Activated CD8-positive, alpha-beta T cell treated with anti-CD3 and anti-CD28 coated beads, Interleukin-2, amount 10 ng/mL, durations not matched to agents 7 days and 5 days (primary cell): ENCODE data around the gene HSF4. TPM values are rescaled to one million over a fixed set of nuclear protein-coding genes. Genes with fewer than 3 reads are reported as not detected.
"Not testable (repeated sequence)": the region's sequence is repeated elsewhere in the genome, so short reads cannot be mapped to it uniquely, and the experiment has no call there.

Source experiments
- ATAC-seq: fragments of 150-1000 bp; cut with Tn5 transposase; one replicate; pipeline ENCODE4 v1.10.0; 2021; ENCODE audit warnings: moderate library complexity
- CTCF ChIA-PET: fragments of 350-600 bp; sonication (Branson Sonifier 250); formaldehyde crosslinking; loops from one replicate; lab custom pipeline; 2021; ENCODE audit warnings: antibody characterized with exemption; lab: Charles Lee
- POLR2A ChIA-PET: fragments of 350-600 bp; sonication (Branson Sonifier 250); formaldehyde crosslinking; loops from one replicate; lab custom pipeline; 2021; ENCODE audit warnings: antibody characterized with exemption; lab: Charles Lee
- DNase-seq: peaks from one replicate; pipeline ENCODE4 v3.0.0-alpha.2; 2020
- H3K27ac Mint-ChIP-seq: one replicate; pipeline ENCODE4 v1.8.0; 2021; ENCODE audit warnings: mild to moderate bottlenecking, mixed read lengths
- H3K27me3 Mint-ChIP-seq: one replicate; pipeline ENCODE4 v1.8.0; 2021; ENCODE audit warnings: low read depth, mixed read lengths
- H3K36me3 Mint-ChIP-seq: one replicate; pipeline ENCODE4 v1.8.0; 2021; ENCODE audit warnings: low read depth, mixed read lengths
- H3K4me1 Mint-ChIP-seq: one replicate; pipeline ENCODE4 v1.8.0; 2021; ENCODE audit warnings: low read depth, mixed read lengths
- H3K4me3 Mint-ChIP-seq: one replicate; pipeline ENCODE4 v1.8.0; 2021; ENCODE audit warnings: mild to moderate bottlenecking, mixed read lengths
- H3K9me3 Mint-ChIP-seq: one replicate; pipeline ENCODE4 v1.8.0; 2022; ENCODE audit warnings: mixed read lengths; ENCODE audit not compliant: insufficient read depth
- total RNA-seq, 2 experiments: library from RNA; stranded (reverse); gene quantifications; one replicate each; pipeline ENCODE4 v1.2.3, GENCODE V29; 2021

HSF4 gene, protein sequence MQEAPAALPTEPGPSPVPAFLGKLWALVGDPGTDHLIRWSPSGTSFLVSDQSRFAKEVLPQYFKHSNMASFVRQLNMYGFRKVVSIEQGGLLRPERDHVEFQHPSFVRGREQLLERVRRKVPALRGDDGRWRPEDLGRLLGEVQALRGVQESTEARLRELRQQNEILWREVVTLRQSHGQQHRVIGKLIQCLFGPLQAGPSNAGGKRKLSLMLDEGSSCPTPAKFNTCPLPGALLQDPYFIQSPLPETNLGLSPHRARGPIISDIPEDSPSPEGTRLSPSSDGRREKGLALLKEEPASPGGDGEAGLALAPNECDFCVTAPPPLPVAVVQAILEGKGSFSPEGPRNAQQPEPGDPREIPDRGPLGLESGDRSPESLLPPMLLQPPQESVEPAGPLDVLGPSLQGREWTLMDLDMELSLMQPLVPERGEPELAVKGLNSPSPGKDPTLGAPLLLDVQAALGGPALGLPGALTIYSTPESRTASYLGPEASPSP
- 10 to 100 TPM; 31.5 to 34.4 TPM for total RNA-seq

DNA sequence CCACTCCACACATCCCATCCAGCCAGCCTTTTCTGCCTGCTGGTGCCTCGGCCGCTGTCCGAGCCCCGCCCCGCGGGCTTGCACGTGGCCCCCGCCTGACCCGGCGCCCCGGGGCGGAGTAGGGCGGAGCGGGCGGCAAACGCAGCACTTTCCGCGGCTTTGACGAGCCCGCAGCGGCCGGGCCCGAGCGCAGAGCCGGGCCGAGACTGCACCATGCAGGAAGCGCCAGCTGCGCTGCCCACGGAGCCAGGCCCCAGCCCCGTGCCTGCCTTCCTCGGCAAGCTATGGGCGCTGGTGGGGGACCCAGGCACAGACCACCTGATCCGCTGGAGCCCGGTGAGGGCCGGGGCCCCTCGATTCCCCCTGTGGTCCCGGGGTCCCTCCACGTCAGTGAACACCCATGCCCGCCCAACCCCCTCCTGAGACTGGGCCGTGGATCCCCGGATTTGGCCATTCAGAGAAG lies at the start of gene HSF4:
HSF4 (plus strand) TSS at position 147 of the 463 bp plus-strand sequence; CDS start at position 214, 67 bp downstream.
- CTCF ChIA-PET = interaction anchor here (1.4 kb wide), 1 partner anchor 10 kb away, joined by 6 read pairs; no protein-coding TSS in a partner anchor
- no peaks in the 10 kb centered on the region for H3K9me3 Mint-ChIP-seq
- peaks cover 22% of the 10 kb centered on the region for H3K36me3 Mint-ChIP-seq
- POLR2A ChIA-PET = interaction anchor here (0.8 to 1.5 kb wide), 3 partner anchors 9 to 12 kb away, joined by 3 read pairs; no protein-coding TSS in a partner anchor
- H3K4me3 Mint-ChIP-seq = peak within 1 kb of the TSS; percentile 53
- H3K27me3 Mint-ChIP-seq = peaks cover 43% of the 10 kb centered on the region
- H3K27ac Mint-ChIP-seq = peak within 1 kb of the TSS; percentile 25
- ATAC-seq = no peak
- peaks cover 60% of the 10 kb centered on the region for H3K4me1 Mint-ChIP-seq
- DNase-seq = no peak

DNA sequence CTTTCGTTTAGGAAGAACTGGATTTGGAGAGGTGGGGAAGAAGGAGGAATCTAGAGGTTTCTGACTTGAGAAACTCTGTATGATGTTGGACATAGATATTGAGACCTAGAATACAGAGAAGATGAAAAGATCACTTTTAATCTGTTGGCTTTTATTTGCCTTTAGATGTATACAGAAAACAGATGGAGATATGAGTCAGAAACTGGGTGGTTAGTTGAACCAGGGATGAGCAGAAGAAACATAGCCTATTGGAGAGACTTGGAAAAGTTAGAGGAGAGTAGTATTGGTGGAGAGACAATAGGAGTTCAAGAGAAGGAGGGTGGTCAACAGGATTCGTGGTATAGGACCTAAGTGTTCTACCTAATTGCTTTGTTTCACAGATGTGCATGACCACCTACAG lies 49.8 kb upstream of the HSF4 start:
- no peak for DNase-seq
- Mint-ChIP-seq H3K36me3 (peaks cover 4% of the 10 kb centered on the region), H3K4me3 (no peak overlapping the region), H3K9me3 (no peaks in the 10 kb centered on the region), H3K4me1 (peaks cover 22% of the 10 kb centered on the region), H3K27ac (no peak overlapping the region), H3K27me3 (no peaks in the 10 kb centered on the region)
- ChIA-PET POLR2A (no interaction called here), CTCF (interaction anchor here (1.1 to 1.4 kb wide), 4 partner anchors 9 to 97 kb away, joined by 4 to 5 read pairs (median 4); partner anchors contain the start of gene B3GNT9)
- ATAC-seq = no peak

DNA sequence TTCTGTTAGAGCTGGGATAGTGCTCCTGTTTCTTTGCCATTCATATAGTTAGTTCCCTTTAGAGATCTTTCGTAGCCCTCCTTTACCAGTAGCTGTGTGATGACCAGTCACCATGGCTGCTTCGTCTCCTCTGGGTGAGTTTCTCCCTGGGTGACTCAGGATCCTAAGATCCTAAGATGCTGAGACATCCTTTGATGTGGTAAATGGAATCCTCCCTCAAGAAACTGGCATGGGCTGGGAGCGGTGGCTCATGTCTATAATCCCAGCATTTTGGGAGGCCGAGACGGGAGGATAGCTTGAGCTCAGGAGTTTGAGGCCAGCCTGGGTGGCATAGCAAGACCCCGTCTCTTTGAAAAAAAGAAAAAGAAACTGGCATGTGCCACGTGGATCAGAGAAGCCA lies 48.9 kb upstream of the HSF4 start:
- H3K9me3 Mint-ChIP-seq = no peaks in the 10 kb centered on the region
- no peaks in the 10 kb centered on the region for H3K27me3 Mint-ChIP-seq
- ATAC-seq (no peak), DNase-seq (no peak)
- ChIA-PET POLR2A (interaction anchor here (1.8 kb wide), 1 partner anchor 42 kb away, joined by 3 read pairs; no protein-coding TSS in a partner anchor), CTCF (interaction anchor here (1.0 to 1.5 kb wide), 6 partner anchors 8 to 153 kb away, joined by 3 to 8 read pairs (median 4); partner anchors contain the start of gene B3GNT9)
- no peak overlapping the region for H3K4me3 Mint-ChIP-seq
- no peak overlapping the region for H3K27ac Mint-ChIP-seq
- H3K36me3 Mint-ChIP-seq = peaks cover 7% of the 10 kb centered on the region
- peaks cover 19% of the 10 kb centered on the region for H3K4me1 Mint-ChIP-seq

DNA sequence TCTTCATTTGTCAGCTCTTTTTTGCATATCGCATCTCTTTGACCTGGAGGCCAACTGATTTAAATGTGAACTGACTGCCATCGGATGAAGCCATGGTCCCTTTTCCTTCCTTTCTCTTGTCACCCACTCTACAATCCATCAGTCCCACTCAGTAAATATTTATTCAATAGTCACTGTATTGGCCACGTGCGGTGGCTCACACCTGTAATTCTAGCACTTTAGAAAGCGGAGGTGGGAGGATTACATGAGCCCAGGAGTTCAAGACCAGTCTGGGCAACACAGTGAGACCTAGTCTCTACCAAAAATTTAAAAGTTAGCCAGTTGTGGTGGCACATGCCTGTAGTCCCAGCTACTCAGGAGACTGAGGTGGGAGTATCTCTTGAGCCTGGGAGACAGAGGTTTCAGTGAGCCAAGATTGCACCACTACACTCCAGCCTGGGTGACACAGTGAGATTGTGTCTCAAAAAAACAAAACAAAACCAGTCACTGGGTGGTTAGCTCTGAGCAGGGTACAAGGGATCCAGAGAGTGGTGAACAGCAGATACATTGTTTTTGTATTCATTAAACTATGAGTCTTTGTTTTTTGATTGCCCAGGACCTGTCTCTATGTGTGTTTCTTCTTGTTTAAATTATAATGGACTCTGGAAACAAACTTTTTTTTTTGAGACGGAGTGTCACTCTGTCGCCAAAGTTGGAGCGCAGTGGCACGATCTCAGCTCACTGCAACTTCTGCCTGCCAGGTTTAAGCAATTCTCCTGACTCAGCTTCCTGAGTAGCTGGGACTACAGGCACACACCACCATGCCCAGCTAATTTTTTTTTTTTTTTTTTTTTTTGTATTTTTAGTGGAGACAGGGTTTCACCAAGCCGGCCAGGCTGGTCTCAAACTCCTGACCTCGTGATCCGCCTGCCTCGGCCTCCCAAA lies 47.9 kb upstream of the HSF4 start:
- POLR2A ChIA-PET = interaction anchor here (1.8 kb wide), 1 partner anchor 43 kb away, joined by 3 read pairs; no protein-coding TSS in a partner anchor
- no peak for ATAC-seq
- Mint-ChIP-seq H3K27me3 (no peaks in the 10 kb centered on the region), H3K9me3 (no peaks in the 10 kb centered on the region), H3K4me3 (no peak overlapping the region), H3K36me3 (peaks cover 11% of the 10 kb centered on the region), H3K27ac (no peak overlapping the region), H3K4me1 (peaks cover 10% of the 10 kb centered on the region)
- CTCF ChIA-PET = interaction anchor here (1.0 to 1.5 kb wide), 4 partner anchors 16 to 154 kb away, joined by 3 to 8 read pairs (median 4); no protein-coding TSS in a partner anchor
- DNase-seq = no peak

DNA sequence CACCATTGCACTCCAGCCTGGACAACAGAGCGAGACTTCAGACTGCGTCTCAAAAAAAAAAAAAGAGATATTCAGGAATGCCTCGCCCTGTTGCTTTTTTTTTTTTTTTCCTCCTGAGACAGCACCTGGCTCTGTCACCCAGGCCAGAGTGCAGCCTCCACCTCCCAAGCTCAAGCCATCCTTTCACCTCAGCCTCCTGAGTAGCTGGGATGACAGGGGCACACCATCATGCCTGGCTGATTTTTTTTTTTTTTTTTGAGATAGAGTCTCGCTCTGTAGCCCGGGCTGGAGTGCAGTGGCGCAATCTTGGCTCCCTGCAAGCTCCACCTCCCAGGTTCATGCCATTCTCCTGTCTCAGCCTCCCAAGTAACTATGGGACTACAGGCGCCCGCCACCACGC lies 46.8 kb upstream of the HSF4 start:
- Mint-ChIP-seq H3K4me3 (no peak overlapping the region), H3K27ac (no peak overlapping the region), H3K27me3 (no peaks in the 10 kb centered on the region), H3K9me3 (no peaks in the 10 kb centered on the region), H3K36me3 (peaks cover 16% of the 10 kb centered on the region), H3K4me1 (peaks cover 3% of the 10 kb centered on the region)
- ATAC-seq (no peak), DNase-seq (no peak)
- ChIA-PET POLR2A (no interaction called here), CTCF (no interaction called here)

DNA sequence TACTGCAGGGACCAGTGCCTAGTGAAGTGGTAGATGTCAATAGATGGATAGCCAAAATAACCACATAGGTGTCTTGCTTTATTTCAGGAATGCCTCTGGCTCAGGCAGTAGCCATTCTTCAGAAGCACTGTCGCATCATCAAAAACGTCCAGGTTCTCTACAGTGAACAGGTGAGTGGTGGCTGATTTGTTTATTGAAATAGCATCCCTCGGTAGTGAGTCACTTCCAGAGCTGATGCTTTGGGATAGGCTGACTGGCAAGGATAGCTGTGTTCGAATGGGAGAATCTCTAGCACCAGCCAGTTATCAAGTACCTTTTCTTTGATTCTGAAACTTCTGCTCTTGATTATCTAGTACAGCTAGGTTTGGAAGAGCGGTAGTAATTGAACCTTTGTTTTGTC lies 44.5 kb upstream of the HSF4 start:
- no peaks in the 10 kb centered on the region for H3K27me3 Mint-ChIP-seq
- H3K4me3 Mint-ChIP-seq = no peak overlapping the region
- H3K36me3 Mint-ChIP-seq = peaks cover 19% of the 10 kb centered on the region
- ATAC-seq (no peak), DNase-seq (no peak)
- peaks cover 1% of the 10 kb centered on the region for H3K4me1 Mint-ChIP-seq
- ChIA-PET POLR2A (interaction anchor here (1.0 kb wide), 1 partner anchor 92 kb away, joined by 3 read pairs; no protein-coding TSS in a partner anchor), CTCF (interaction anchor here (0.7 to 1.6 kb wide), 4 partner anchors 9 to 102 kb away, joined by 3 to 6 read pairs (median 5); no protein-coding TSS in a partner anchor)
- no peak overlapping the region for H3K27ac Mint-ChIP-seq
- no peaks in the 10 kb centered on the region for H3K9me3 Mint-ChIP-seq

DNA sequence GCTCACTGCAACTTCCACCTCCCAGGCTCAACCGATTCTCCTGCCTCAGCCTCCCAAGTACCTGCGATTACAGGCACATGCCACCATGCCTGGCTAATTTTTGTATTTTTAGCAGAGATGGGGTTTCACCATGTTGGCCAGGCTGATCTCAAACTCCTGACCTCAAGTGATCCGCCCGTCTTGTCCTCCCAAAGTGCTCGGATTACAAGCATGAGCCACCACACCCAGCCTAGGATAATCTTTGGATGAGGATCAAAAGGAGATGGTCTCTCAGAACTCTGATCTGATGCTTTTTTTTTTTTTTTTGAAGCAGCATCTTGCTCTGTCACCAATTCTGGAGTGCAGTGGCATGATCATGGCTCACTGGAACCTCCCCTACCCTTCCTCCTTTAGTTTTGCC lies 41.7 kb upstream of the HSF4 start:
- ATAC-seq, POLR2A ChIA-PET, CTCF ChIA-PET, H3K27me3 Mint-ChIP-seq, H3K4me3 Mint-ChIP-seq, H3K27ac Mint-ChIP-seq, H3K4me1 Mint-ChIP-seq, H3K9me3 Mint-ChIP-seq, DNase-seq: not testable (repeated sequence)
- H3K36me3 Mint-ChIP-seq = peaks cover 28% of the 10 kb centered on the region

DNA sequence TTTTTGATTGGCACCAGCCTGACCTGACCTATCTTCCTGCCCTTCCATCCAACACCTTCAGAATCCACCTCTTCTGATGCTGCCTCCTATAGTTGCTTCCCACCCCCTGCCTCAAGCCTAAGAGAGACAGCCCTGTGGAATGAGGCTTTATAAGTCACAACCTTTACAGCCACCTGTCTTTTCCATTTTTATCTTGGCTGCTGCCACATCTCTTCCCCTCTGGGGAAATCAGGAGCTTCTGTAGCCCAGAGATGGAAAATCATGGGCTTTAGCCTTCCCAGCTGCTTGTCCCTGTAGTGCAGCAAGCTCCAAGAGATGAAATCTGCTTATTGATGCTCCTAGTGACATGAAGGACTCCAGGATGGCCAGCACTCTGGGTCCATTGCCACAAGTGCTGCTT lies 36.1 kb upstream of the HSF4 start:
- Mint-ChIP-seq H3K27ac (no peak overlapping the region), H3K27me3 (no peaks in the 10 kb centered on the region), H3K4me3 (no peak overlapping the region), H3K4me1 (no peaks in the 10 kb centered on the region), H3K9me3 (no peaks in the 10 kb centered on the region), H3K36me3 (peaks cover 33% of the 10 kb centered on the region)
- ATAC-seq (no peak), DNase-seq (no peak)
- CTCF ChIA-PET = interaction anchor here (1.0 to 2.6 kb wide), 4 partner anchors 9 to 110 kb away, joined by 3 to 14 read pairs (median 5); partner anchors contain the start of gene B3GNT9
- POLR2A ChIA-PET = interaction anchor here (1.0 kb wide), 1 partner anchor 10 kb away, joined by 3 read pairs; no protein-coding TSS in a partner anchor

DNA sequence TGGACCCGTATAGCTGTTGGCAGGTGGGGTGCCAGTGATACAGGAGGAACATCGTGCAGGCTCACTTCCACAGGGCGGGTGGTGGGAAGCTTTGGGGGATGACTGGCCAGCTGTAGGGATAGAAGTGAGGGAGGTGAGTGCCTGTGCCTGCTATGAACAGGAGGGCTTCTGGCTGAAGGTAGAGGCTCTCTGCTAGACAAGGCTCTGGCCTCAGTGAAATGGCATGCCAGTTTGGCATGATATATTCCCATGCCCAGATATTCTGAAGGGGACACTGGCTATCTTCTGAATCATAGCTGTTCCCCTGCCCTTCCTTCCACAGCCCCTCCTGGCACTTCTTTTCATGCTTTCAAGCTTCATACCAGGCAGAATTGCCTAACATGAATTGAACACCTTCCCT lies 35.7 kb upstream of the HSF4 start:
- Mint-ChIP-seq H3K4me1 (no peaks in the 10 kb centered on the region), H3K27ac (no peak overlapping the region), H3K27me3 (no peaks in the 10 kb centered on the region), H3K36me3 (peaks cover 32% of the 10 kb centered on the region), H3K4me3 (no peak overlapping the region), H3K9me3 (no peaks in the 10 kb centered on the region)
- POLR2A ChIA-PET = interaction anchor here (1.0 kb wide), 1 partner anchor 9 kb away, joined by 3 read pairs; no protein-coding TSS in a partner anchor
- DNase-seq = no peak
- CTCF ChIA-PET = interaction anchor here (1.0 to 2.6 kb wide), 4 partner anchors 9 to 111 kb away, joined by 3 to 14 read pairs (median 4); no protein-coding TSS in a partner anchor
- no peak for ATAC-seq

DNA sequence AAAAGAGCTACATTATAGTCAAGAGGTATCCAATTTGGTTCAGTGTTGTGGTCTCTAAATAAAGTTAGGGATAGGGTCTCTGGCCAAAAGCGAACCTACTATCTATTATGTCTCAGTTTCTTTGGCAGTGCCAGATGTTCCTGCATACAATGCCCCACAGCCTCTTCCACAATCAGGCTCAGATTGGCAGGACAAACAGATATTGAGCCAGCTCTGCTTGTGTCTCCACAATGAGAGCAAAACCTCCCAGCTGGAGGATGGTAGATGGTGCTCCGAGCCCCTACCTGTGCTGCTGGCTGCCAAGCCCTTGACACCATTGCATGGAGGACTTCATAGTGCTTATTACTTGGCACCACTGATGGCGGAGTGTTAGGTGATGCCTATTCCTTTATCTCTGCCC lies 35.1 kb upstream of the HSF4 start:
- peaks cover 36% of the 10 kb centered on the region for H3K36me3 Mint-ChIP-seq
- ChIA-PET CTCF (interaction anchor here (1.0 to 2.6 kb wide), 6 partner anchors 10 to 111 kb away, joined by 3 to 14 read pairs (median 4); partner anchors contain the start of genes FBXL8 and TRADD), POLR2A (interaction anchor here (0.6 to 1.0 kb wide), 2 partner anchors 9 to 17 kb away, joined by 3 to 6 read pairs; no protein-coding TSS in a partner anchor)
- H3K4me3 Mint-ChIP-seq = no peak overlapping the region
- ATAC-seq (no peak), DNase-seq (no peak)
- no peaks in the 10 kb centered on the region for H3K27me3 Mint-ChIP-seq
- H3K27ac Mint-ChIP-seq = no peak overlapping the region
- no peaks in the 10 kb centered on the region for H3K9me3 Mint-ChIP-seq
- H3K4me1 Mint-ChIP-seq = no peaks in the 10 kb centered on the region
